Inferior parietal cortex (tissue), 1 donor: ENCODE results near the gene GNB5.

Experiments used
- DNase-seq: peaks from one replicate; pipeline ENCODE4 v3.0.0-alpha.2; 2016; ENCODE audit errors: extremely low spot score

GNB5 gene

GRCh38 chr15:52066842-52067544 is 124.2 kb downstream of the GNB5 start:
- DNase-seq, result no peak
